Endothelial cell of umbilical vein (primary cell): Measurements from ENCODE around the gene SMOC2. TPM values are rescaled to one million over a fixed set of nuclear protein-coding genes. Genes with fewer than 3 reads are reported as not detected.

ENCODE experiments used
- BruUV-seq: library from RNA; stranded (reverse); fragments of 400-500 nt; replicated peaks from 2 replicates; lab custom pipeline; 2021; lab: Mats Ljungman, UMichigan
- CTCF ChIA-PET: fragments of 300-600, 350-600 bp; sonication (Branson Sonifier 250); formaldehyde crosslinking; loops from one replicate; lab custom pipeline; 2021; ENCODE audit warnings: antibody characterized with exemption, inconsistent platforms; lab: Charles Lee
- POLR2A ChIA-PET: fragments of 300-600, 350-600 bp; sonication (Branson Sonifier 250); formaldehyde crosslinking; loops from one replicate; lab custom pipeline; 2021; ENCODE audit warnings: antibody characterized with exemption, inconsistent platforms; lab: Charles Lee
- DNase-seq: peaks from one replicate; pipeline ENCODE4 v3.0.0-alpha.2; 2011; ENCODE audit warnings: low read depth, low spot score
- FAIRE-seq: peaks from 2 replicates; lab custom pipeline; 2011; peaks lifted over from hg19 to GRCh38; lab: Jason Lieb, UNC
- H2AFZ ChIP-seq: 2 replicates; pipeline ENCODE4 v1.6.0; 2012; ENCODE audit warnings: low read depth, low read length, control low read depth, inconsistent platforms
- H3K27ac ChIP-seq: 2 replicates; pipeline ENCODE4 v1.5.1; 2011; ENCODE audit warnings: low read depth, mild to moderate bottlenecking, control low read depth, low read length, moderate library complexity; ENCODE audit not compliant: insufficient read depth
- H3K27me3 ChIP-seq, 2 experiments: 2 replicates each; pipeline versions ENCODE4 v1.6.0 to v1.6.1; 2011; ENCODE audit warnings: low read length in 2 of 2, mixed read lengths in 1 of 2; ENCODE audit not compliant: control insufficient read depth in 2 of 2, insufficient read depth in 2 of 2
- H3K36me3 ChIP-seq, 2 experiments: 2 replicates in 1 of 2; 3 replicates in 1 of 2; pipeline ENCODE4 v1.5.1; 2011; ENCODE audit warnings: low read length in 2 of 2, mild to moderate bottlenecking in 1 of 2, moderate library complexity in 1 of 2; ENCODE audit not compliant: control insufficient read depth in 2 of 2, insufficient read depth in 2 of 2; ENCODE audit errors: extremely low read depth in 1 of 2
- H3K4me1 ChIP-seq: 3 replicates; pipeline ENCODE4 v1.5.1; 2011; ENCODE audit warnings: mild to moderate bottlenecking, low read length; ENCODE audit not compliant: control insufficient read depth, insufficient read depth; ENCODE audit errors: extremely low read depth
- H3K4me2 ChIP-seq: 2 replicates; pipeline ENCODE4 v1.6.1; 2011; ENCODE audit warnings: low read length, control low read depth, mixed read lengths; ENCODE audit not compliant: insufficient read depth
- H3K4me3 ChIP-seq, 3 experiments: fragments of 200-600 bp in 1 of 3; sonication (generic), shearing (Covaris generic) in 1 of 3; replicated peaks in 1 of 3; 2 replicates each; pipeline ENCODE4 v1.5.1; 2011 to 2016; ENCODE audit warnings: control low read depth in 3 of 3, low read length in 3 of 3, mild to moderate bottlenecking in 2 of 3, inconsistent platforms in 1 of 3, low read depth in 1 of 3, moderate library complexity in 1 of 3; ENCODE audit not compliant: insufficient read depth in 1 of 3
- H3K79me2 ChIP-seq: 2 replicates; pipeline ENCODE4 v1.6.0; 2012; ENCODE audit warnings: low read length, inconsistent platforms; ENCODE audit not compliant: control insufficient read depth, insufficient read depth
- H3K9ac ChIP-seq: replicated peaks from 2 replicates; pipeline ENCODE3; 2011; ENCODE audit warnings: low read length, control low read depth; ENCODE audit not compliant: insufficient read depth; ENCODE audit errors: extremely low read depth
- H3K9me1 ChIP-seq: replicated peaks from 3 replicates; pipeline ENCODE4 v1.6.0; 2011; ENCODE audit warnings: mild to moderate bottlenecking, low read length; ENCODE audit not compliant: control insufficient read depth, insufficient read depth; ENCODE audit errors: extremely low read depth
- H3K9me3 ChIP-seq: replicated peaks from 2 replicates; pipeline ENCODE4 v1.5.1; 2012; ENCODE audit warnings: low read length, inconsistent platforms; ENCODE audit not compliant: control insufficient read depth, insufficient read depth
- H4K20me1 ChIP-seq: replicated peaks from 2 replicates; pipeline ENCODE3; 2011; ENCODE audit warnings: mild to moderate bottlenecking, low read length; ENCODE audit not compliant: control insufficient read depth, insufficient read depth; ENCODE audit errors: extremely low read depth
- CTCF ChIP-seq, 2 donors: IDR thresholded peaks; 1 replicate in 1 of 2; 2 replicates in 1 of 2; pipeline ENCODE4 v1.5.1; 2011; ENCODE audit warnings: low read length in 2 of 2, mild to moderate bottlenecking in 2 of 2, moderate library complexity in 2 of 2, control low read depth in 1 of 2, inconsistent platforms in 1 of 2, low read depth in 1 of 2; ENCODE audit not compliant: insufficient read depth in 1 of 2; ENCODE audit errors: extremely low read depth in 1 of 2
- EZH2 ChIP-seq: IDR thresholded peaks from 2 replicates; pipeline ENCODE4 v1.6.1; 2012; ENCODE audit warnings: borderline replicate concordance, low read depth, mild to moderate bottlenecking, moderate library complexity, low read length, inconsistent platforms; ENCODE audit not compliant: severe bottlenecking
- FOS ChIP-seq: IDR thresholded peaks from 2 replicates; pipeline ENCODE4 v1.6.1; 2011; ENCODE audit warnings: mild to moderate bottlenecking, low read length, moderate library complexity, borderline replicate concordance; ENCODE audit not compliant: insufficient read depth
- GATA2 ChIP-seq: IDR thresholded peaks from 2 replicates; pipeline ENCODE4 v1.7.0; 2011; ENCODE audit warnings: low read depth, mild to moderate bottlenecking, moderate library complexity, mixed read lengths, low read length; ENCODE audit not compliant: insufficient read length, insufficient read depth
- JUN ChIP-seq: IDR thresholded peaks from 2 replicates; pipeline ENCODE4 v1.6.1; 2011; ENCODE audit warnings: borderline replicate concordance, low read depth; ENCODE audit not compliant: insufficient read length, insufficient read depth
- MYC ChIP-seq: IDR thresholded peaks from one replicate; pipeline ENCODE4 v1.6.1; 2011; ENCODE audit warnings: mild to moderate bottlenecking, low read depth, low read length
- POLR2A ChIP-seq: IDR thresholded peaks from 2 replicates; pipeline ENCODE4 v1.6.1; 2012; ENCODE audit warnings: low read depth, mild to moderate bottlenecking, control low read depth, low read length
- POLR2AphosphoS5 ChIP-seq: IDR thresholded peaks from 2 replicates; pipeline ENCODE4 v1.6.1; 2012; ENCODE audit warnings: low read depth, mild to moderate bottlenecking, control low read depth, low read length, moderate library complexity; ENCODE audit not compliant: insufficient read depth
- dilution Hi-C: fragments of 300-500 bp; cut with MboI; formaldehyde crosslinking; loops from one replicate; pipeline ENCODE4 v1.15.0; 2019; ENCODE audit warnings: low sequenced_read_pairs; ENCODE audit not compliant: extremely low pct_ligation_motif_present
- intact Hi-C: fragments of 100-400 bp; cut with micrococcal nuclease; formaldehyde crosslinking; loops from one replicate; pipeline ENCODE4 v1.10.0; 2022
- polyA plus RNA-seq, 4 experiments: library from polyadenylated mRNA; depleted of rRNA in 3 of 4; stranded (reverse) in 3 of 4; unstranded in 1 of 4; fragments of >200 nt; gene quantifications; 2 replicates each; pipeline versions ENCODE4 v1.2.1 to v1.2.3, GENCODE V29; 2011 to 2012; ENCODE audit warnings: missing spikeins in 1 of 4
- total RNA-seq: library from RNA; stranded (reverse); gene quantifications from 2 replicates; pipeline ENCODE4 v1.2.3, GENCODE V29; 2021
- TF ChIP-seq, protein P1 (sequence below): IDR thresholded peaks from 2 replicates; pipeline ENCODE4 v1.6.1; 2011; ENCODE audit not compliant: insufficient read depth, insufficient read length

Gene SMOC2
- total and polyA plus RNA-seq, 2 donors (not counting 3 experiments of a cell fraction or from before 2014, with no cell fraction given): not detected

DNA sequence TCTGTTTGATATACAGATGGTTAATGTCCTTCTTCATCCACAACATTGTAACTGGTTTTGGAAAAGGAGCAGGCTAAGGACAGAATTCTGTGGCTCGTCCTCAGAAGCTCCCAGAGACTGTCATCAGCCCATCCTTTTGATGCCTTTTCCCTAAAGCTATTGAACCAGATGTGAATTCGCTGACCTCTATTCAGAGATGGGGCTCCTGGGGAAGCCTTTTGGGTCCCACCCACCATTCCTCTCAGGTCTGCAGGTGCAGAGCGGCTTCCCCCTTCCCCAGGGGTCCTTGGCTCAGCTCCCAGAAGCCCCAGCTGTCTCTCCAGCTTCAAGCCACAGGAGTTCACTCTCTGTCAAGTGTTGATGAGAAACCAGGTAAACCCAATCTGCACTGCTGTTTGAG lies 191.7 kb downstream of the SMOC2 start:
- no peak overlapping the region for H3K4me2 ChIP-seq
- no peaks in the 10 kb centered on the region for H4K20me1 ChIP-seq
- BruUV-seq: no TSS peak
- TF ChIP-seq GATA2: no peak
- no peak for TF ChIP-seq JUN
- TF ChIP-seq EZH2: no peak
- no peak for TF ChIP-seq MYC
- no peak for TF ChIP-seq POLR2A
- TF ChIP-seq POLR2AphosphoS5: no peak
- no peak for TF ChIP-seq FOS
- TF ChIP-seq, protein P1, sequence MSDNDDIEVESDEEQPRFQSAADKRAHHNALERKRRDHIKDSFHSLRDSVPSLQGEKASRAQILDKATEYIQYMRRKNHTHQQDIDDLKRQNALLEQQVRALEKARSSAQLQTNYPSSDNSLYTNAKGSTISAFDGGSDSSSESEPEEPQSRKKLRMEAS: no peak
- no peak for TF ChIP-seq CTCF (IDR thresholded peaks at IDR 0.05; ENCODE audit: extremely low read depth in 1 of 2, insufficient read depth in 1 of 2, low read depth in 1 of 2, low read length in 2 of 2)
- H3K36me3 ChIP-seq: no peaks in the 10 kb centered on the region
- no peak overlapping the region for H3K9ac ChIP-seq
- POLR2A ChIA-PET: no interaction called here
- no peaks in the 10 kb centered on the region for H3K27me3 ChIP-seq
- dilution Hi-C loops (no loop called here), intact Hi-C loops (no loop called here)
- DNase-seq (no peak), FAIRE-seq (no peak)
- no peaks in the 10 kb centered on the region for H3K9me1 ChIP-seq
- no peaks in the 10 kb centered on the region for H3K79me2 ChIP-seq
- H3K27ac ChIP-seq: no peak overlapping the region
- no peak overlapping the region for H2AFZ ChIP-seq
- no peaks in the 10 kb centered on the region for H3K4me1 ChIP-seq
- CTCF ChIA-PET: no interaction called here
- H3K9me3 ChIP-seq: peaks cover 2% of the 10 kb centered on the region
- no peak overlapping the region for H3K4me3 ChIP-seq
